SKM-1 (cell line): ENCODE measurements around the gene ARSB.

Experiments
- DNase-seq: peaks from one replicate; lab custom pipeline; 2025; ENCODE audit not compliant: unreplicated experiment; lab: John Stamatoyannopoulos, UW

Gene ARSB

GRCh38 chr5:78985116-78985724 lies at the start of gene ARSB:
Gene ARSB (minus strand): TSS chr5:78985310. CDS start chr5:78985248, 62 bp downstream.
- peak; percentile 61 for DNase-seq

GRCh38 chr5:79032782-79033181 lies 47.7 kb upstream of the ARSB start:
- no peak for DNase-seq

- DNase-seq, result no peak
These were observed 47.1 kb upstream of the ARSB start for GRCh38 chr5:79032031-79032695.

- DNase-seq, result no peak
These were observed 46.4 kb upstream of the ARSB start for GRCh38 chr5:79031485-79031867.

- no peak for DNase-seq
These were observed 45.8 kb upstream of the ARSB start for GRCh38 chr5:79030663-79031484.

- DNase-seq, result peak; percentile 53
These were observed 40.0 kb upstream of the ARSB start for GRCh38 chr5:79025054-79025472.

- no peak for DNase-seq
These were observed 38.8 kb upstream of the ARSB start for GRCh38 chr5:79023947-79024346.

GRCh38 chr5:79023348-79023747 lies 38.2 kb upstream of the ARSB start:
- DNase-seq, result no peak

GRCh38 chr5:79022771-79023170 lies 37.7 kb upstream of the ARSB start:
- no peak for DNase-seq

GRCh38 chr5:79021753-79022152 lies 36.6 kb upstream of the ARSB start:
- no peak for DNase-seq

GRCh38 chr5:79020861-79021561 lies 35.9 kb upstream of the ARSB start:
- DNase-seq, result peak; percentile 37

- DNase-seq, result no peak
These were observed 29.5 kb upstream of the ARSB start for GRCh38 chr5:79014631-79015030.

GRCh38 chr5:79011869-79012268 lies 26.8 kb upstream of the ARSB start:
- no peak for DNase-seq

- DNase-seq, result no peak
These were observed 26.2 kb upstream of the ARSB start for GRCh38 chr5:79011219-79011836.

- DNase-seq, result no peak
These were observed 23.3 kb upstream of the ARSB start for GRCh38 chr5:79008362-79008761.

GRCh38 chr5:79007872-79008271 lies 22.8 kb upstream of the ARSB start:
- DNase-seq, result no peak

- no peak for DNase-seq
These were observed 21.0 kb upstream of the ARSB start for GRCh38 chr5:79005936-79006631.

GRCh38 chr5:79005151-79005550 lies 20.0 kb upstream of the ARSB start:
- DNase-seq, result no peak

GRCh38 chr5:79002374-79002773 lies 17.3 kb upstream of the ARSB start:
- DNase-seq, result no peak

GRCh38 chr5:79001471-79001870 lies 16.4 kb upstream of the ARSB start:
- no peak for DNase-seq
